Superior temporal gyrus (tissue), 1 donor: ENCODE data around the gene RBL2.
"Not testable (repeated sequence)": the region's sequence is repeated elsewhere in the genome, so short reads cannot be mapped to it uniquely, and the experiment has no call there.

Experiments used
- DNase-seq: peaks from one replicate; pipeline ENCODE4 v3.0.0-alpha.2; 2016; ENCODE audit errors: extremely low spot score

The RBL2 gene, protein sequence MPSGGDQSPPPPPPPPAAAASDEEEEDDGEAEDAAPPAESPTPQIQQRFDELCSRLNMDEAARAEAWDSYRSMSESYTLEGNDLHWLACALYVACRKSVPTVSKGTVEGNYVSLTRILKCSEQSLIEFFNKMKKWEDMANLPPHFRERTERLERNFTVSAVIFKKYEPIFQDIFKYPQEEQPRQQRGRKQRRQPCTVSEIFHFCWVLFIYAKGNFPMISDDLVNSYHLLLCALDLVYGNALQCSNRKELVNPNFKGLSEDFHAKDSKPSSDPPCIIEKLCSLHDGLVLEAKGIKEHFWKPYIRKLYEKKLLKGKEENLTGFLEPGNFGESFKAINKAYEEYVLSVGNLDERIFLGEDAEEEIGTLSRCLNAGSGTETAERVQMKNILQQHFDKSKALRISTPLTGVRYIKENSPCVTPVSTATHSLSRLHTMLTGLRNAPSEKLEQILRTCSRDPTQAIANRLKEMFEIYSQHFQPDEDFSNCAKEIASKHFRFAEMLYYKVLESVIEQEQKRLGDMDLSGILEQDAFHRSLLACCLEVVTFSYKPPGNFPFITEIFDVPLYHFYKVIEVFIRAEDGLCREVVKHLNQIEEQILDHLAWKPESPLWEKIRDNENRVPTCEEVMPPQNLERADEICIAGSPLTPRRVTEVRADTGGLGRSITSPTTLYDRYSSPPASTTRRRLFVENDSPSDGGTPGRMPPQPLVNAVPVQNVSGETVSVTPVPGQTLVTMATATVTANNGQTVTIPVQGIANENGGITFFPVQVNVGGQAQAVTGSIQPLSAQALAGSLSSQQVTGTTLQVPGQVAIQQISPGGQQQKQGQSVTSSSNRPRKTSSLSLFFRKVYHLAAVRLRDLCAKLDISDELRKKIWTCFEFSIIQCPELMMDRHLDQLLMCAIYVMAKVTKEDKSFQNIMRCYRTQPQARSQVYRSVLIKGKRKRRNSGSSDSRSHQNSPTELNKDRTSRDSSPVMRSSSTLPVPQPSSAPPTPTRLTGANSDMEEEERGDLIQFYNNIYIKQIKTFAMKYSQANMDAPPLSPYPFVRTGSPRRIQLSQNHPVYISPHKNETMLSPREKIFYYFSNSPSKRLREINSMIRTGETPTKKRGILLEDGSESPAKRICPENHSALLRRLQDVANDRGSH

DNA sequence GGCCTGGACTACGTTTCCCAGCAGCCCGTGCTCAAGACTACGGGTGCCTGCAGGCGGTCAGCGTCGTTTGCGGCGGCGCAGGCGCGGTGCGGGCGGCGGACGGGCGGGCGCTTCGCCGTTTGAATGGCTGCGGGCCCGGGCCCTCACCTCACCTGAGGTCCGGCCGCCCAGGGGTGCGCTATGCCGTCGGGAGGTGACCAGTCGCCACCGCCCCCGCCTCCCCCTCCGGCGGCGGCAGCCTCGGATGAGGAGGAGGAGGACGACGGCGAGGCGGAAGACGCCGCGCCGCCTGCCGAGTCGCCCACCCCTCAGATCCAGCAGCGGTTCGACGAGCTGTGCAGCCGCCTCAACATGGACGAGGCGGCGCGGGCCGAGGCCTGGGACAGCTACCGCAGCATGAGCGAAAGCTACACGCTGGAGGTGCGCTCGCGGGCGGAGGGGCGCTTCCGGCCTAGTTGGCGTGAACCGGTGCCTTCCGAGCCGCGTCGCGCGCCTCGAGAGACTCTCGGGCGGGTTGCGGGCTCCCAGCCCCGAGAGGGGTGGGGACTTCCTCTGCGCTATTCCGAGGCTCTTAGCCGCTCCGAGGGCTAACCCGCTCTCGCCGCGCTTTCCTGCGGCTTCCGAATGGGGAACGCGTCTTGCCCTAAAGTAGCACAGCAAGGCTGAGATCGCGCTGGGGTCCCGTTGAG is at the start of gene RBL2:
Gene RBL2, plus strand, starts transcription at position 95 of the 689 bp plus-strand sequence. Its CDS starts 86 bp downstream, at position 181.
- peak; percentile 88 for DNase-seq

DNA sequence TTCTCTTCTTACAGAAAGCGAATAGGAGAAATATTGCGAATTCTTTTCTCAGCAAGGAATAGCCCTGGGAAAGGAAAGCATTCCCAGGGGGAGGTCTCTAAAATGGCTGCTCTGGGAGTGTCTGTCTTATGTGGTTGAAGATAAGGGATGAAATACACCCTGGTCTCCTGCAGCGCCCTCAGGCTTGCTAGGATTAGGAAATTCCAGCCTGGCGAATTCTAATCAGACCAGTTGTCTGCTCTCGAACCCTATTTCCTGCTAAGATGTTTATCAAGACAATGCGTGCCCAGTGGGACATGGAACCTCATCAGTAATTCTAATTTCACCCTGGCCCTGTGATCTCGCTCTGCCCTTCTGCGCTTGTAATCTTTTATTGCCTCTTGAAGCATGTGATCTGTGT is 49.7 kb upstream of the RBL2 start:
- not testable (repeated sequence) for DNase-seq

DNA sequence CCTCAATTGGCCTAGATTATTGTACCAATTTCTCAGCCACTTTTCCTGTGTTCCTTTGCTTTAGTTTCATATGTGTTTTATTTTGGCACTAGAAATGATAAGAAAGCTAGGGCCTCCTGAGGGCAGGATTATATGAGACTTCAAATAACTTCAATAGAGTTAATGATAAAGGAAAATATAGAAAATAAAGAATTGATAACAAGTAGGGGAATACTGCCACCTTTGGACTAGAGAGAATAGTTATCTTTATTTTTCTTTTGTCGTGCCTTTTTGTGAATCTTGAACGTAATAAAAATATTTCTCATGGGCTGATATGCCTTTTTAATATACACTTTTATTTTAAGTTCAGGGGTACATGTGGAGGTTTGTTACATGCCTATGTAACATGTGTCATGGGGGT is 29.3 kb upstream of the RBL2 start:
- no peak for DNase-seq

DNA sequence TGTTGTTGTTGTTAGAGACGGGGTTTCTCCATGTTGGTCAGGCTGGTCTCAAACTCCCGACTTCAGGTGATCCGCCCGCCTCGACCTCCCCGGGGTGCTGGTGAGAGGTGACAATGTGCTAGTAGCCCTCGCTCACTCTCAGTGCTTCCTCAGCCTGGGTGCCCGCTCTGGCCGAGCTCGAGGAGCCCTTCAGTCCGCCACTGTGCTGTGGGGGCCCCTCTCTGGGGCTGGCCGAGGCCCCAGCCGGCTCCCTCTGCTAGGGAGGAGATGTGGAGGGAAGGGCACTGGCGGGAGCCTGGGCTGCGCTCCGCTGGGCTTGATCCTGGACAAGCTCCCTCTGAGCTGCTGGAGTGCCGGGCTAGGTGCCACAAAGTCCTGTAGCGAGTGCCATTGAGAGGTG is 21.7 kb upstream of the RBL2 start:
- DNase-seq: no peak

DNA sequence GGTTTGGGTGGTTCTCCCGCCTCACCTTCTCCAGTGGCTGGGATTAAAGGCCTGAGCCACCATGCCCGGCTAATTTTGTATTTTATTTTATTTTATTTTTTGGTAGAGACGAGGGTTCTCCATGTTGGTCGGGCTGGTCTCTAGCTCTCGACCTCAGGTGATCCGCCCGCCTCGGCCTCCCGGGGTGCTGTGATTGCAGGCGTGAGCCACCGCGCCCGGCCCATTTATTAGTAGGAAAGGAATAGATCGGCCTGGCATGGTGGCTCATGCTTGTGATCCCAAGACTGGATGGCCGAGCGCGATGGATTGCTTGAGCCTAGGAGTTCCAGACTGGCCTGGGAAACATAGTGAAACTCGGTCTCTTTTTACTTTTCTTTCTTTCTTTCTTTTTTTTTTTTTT is 20.4 kb upstream of the RBL2 start:
- DNase-seq: no peak

DNA sequence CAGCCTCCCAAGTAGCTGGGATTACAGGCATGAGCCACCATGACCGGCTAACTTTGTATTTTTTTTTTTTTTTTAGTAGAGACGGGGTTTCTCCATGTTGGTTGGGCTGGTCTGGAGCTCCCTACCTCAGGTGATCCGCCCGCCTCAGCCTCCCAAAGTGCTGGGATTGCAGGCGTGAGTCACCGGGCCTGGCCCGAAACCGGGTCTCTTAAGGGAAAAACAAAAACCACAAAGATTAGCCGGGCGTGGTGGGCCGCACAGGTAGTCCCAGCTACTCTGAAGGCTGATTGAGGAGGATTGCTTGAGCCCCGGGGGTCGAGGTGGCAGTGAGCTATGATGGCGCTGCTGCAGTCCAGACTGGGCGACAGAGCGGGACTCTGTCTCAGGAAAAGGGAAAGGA is 19.9 kb upstream of the RBL2 start:
- DNase-seq: no peak

DNA sequence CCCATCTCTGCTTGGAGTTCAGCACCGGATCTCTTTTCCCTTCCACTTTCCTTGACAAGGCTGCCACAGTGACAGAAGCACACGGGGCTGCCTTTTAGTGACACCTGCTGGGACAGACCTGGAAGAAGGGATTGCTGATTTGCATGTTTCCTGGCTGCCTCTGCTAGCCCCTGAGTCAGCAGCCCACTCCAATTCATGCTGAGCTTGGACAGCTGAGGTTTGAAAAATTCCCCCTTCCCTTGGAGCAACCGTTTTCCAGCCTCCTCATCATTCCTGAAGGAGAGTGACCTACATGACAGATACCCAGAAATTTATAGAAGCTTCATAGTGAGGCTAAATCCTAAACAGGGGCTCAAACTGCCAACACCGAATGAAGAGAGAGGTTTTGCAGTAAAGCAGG is 18.8 kb upstream of the RBL2 start:
- no peak for DNase-seq

DNA sequence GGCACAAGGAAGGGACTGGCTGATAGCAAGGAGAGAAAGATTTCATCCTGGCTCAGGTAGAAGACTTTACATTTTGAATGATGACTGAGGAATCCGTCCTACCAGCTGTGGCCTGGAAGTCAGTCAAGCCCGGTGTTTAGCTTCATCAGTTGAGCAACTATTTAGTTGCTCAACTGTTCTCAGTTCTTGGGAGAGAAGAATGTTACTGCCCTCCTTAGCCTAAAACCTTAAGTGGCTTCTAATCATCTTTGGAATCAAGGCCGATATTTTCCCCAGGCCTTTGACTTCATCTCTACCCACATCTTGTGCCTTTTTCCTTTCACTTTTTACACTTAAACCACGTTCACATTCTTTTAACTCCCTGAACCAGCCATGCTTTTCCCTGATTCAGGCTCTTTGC is 17.3 kb upstream of the RBL2 start:
- no peak for DNase-seq

DNA sequence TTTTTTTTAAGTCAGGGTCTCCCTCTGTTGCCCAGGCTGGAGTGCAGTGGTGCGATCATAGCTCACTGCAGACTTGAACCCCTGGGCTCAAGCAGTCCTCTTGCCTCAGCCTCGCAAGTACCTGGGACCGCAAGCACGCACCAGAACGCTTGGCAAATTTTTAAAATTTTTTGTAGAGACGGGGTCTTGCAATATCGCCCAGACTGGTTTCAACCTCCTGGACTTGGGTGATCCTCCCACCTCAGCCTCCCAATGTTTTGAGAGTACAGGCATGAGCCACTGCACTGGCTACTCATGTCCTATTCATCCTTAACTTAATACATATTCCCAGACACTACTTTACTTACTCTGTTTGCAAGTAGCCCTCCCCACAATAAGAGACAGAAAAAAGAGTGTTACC is 16.3 kb upstream of the RBL2 start:
- no peak for DNase-seq

DNA sequence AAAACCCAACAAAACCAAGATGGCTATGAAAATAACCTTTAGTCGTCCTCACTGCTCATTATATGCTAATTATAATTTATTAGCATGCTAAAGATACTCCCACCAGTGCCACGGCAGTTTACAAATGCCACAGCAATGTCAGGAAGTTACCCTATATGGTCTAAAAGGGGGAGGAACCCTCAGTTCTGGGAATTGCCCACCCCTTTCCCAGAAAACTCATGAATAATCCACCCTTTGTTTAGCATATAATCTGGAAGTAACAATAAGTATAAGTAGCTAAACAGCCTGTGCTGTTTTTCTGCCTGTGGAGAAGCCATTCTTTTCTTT is 14.9 kb upstream of the RBL2 start:
- not testable (repeated sequence) for DNase-seq

DNA sequence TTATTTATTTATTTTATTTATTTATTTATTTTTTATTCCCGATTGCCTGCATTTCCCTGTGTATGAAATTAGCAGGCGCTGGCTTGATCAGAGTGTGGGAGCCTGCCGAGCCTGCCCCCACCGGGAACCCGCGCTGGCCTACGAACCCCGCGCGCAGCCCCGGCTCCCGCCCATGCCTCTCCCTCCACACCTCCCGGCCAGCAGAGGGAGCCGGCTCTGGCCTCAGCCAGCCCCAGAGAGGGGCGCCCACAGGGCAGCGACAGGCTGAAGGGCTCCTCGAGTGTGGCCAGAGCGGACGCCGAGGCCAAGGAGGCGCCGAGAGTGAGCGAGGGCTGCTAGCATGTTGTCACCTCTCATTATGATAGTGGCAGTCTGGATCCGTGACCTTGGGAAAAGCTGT is 13.0 kb upstream of the RBL2 start:
- no peak for DNase-seq

DNA sequence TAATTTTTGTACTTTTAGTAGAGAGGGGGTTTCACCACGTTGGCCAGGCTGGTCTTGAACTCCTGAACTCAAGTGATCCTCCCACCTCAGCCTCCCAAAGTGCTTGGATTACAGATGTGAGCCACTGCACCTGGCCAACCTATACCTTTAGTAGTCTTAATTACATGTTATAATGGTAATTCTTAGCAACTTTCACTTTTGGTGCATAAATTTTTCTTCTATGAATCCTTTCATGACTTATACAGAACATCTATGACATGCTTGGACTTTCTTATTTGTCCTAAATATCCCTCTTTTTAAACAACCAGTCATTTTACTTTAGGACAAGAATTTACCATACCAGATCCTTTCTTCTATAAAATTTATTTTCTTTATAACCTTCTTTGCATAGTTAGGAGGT is 10.3 kb upstream of the RBL2 start:
- DNase-seq: not testable (repeated sequence)

DNA sequence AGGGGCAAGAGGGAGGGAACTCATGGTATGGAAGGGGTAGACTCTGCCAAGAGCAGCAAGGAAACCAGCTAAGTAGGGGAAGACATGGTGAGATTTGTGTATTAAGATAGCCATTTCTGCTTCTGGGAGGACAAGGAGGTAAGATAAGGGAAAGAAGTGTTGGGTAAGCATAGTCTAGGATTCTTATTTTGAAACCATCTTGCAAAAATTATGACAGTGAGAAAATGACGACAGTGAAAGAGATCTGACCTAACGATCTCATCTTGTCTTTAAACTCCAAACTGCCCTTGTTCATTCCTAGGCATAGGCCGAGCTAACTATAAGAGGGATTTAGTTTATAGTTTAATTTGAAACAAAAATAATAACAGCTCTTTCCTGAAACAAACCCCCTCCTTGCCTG is 5.6 kb upstream of the RBL2 start:
- DNase-seq: no peak

DNA sequence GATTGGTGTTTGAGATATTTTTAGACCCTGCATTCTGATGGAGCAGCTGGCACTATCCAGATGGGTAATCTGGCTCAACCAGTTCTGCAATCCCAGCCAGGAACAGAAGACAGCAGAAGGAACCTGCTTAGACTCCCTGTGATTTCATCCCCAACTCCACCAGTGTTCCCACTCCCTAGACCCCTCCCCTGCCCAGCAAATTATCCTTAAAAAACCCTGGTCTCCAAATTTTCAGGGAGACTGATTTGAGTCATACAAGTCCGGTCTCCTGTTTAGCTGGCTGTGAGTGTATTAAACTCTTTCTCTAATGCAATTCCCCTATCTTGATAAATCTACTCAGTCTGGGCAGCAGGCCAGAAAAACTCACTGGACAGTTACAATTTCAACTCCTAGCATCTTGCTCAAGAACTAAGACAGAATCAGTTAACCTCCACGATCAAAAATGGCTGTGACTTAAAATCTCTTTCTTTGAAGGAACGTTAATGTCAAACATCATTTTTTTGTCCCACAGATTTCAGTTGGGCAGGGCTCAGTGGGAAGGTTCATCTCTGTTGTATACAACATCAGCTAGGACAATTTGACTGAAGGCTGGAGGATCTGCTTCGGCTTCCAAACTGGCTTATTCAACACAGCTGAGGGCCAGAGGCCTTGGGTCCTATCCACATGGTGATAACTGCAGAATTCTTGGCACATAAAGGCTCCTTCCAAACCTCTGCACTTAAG is 4.9 kb upstream of the RBL2 start:
- no peak for DNase-seq

DNA sequence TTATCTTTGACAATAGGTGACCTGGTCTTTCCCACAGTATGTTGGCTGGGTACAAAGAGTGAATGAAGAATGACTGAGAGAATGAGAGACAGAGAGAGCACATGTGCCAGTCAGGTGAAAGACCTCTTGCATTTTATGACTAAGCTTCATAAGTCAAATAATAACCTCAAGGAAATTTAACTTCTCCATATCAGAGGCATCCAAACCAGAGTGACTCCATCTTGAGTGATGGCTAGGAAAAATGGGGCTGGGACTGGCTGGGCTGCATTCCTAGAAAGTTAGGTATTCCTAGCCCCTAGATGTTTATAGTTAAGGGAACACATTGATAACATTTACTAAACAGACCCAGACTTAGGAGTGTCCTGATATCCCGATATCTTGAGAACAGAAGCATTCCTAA is 3.9 kb upstream of the RBL2 start:
- DNase-seq: no peak

DNA sequence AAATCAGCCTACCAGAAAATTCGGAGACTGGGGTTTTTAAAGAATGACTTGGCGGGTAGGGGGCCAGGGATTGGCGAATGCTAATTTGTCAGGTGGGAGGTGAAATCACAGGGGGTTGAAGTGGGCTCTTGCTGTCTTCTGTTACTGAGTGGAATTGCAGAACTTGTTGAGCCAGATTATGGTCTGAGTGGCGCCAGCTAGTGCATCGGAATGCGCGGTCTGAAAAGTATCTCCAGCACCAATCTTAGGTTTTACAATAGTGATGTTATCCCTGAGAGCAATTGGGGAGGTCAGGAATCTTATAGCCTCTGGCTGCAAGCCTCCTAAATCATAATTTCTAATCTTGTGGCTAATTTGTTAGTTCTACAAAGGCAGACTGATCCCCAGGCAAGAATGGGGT is 762 bp upstream of the RBL2 start:
- no peak for DNase-seq

DNA sequence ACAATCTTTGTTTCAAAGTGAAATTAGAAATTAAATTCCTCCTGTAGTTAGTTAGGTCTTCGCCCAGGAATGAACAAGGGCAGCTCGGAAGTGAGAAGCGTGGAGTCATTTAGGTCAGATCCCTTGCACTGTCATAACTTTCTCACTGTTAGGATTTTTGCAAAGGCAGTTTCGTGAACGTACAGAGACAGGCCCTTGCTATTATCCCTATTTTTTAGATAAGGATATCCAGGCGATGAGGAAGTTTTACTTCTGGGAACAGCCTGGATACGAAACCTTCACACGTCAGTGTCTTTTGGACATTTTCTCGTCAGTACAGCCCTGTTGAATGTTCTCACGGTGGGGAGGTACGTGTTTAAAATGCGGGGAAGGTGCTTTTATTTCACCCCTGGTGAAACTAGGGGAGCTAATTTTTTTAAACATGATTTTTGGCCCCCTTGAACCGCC is 318 bp upstream of the RBL2 start:
- no peak for DNase-seq

DNA sequence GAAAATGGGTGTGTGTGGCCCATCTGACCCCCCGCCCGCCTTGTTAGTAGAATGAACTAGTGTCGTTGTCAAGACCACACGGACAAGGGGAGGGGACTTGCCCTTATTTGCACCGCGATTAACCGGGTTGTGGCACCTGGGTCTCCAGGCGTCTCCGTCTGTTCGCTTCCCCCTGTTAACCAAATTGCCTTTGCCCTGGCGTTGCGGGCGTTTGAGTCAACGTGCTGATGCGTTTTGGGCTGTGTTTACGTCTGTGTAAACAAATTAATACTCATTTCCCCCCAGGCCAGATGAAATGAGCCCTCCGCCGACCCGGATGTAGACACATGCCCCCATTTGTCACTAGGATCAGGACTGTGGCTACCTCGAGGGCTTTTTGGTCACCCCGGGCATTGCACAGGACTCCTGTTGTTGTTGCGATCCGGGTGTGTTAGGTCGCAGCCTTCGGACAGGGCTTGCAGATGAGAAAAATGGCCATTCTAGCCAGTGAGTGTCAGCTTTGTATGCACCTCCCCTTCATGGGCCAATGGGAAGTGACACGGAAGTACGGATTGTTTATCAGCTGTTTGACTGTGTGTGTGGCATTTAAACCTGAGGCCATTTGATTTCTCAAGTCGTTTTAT is 906 bp downstream of the RBL2 start:
- peak; percentile 94 for DNase-seq

DNA sequence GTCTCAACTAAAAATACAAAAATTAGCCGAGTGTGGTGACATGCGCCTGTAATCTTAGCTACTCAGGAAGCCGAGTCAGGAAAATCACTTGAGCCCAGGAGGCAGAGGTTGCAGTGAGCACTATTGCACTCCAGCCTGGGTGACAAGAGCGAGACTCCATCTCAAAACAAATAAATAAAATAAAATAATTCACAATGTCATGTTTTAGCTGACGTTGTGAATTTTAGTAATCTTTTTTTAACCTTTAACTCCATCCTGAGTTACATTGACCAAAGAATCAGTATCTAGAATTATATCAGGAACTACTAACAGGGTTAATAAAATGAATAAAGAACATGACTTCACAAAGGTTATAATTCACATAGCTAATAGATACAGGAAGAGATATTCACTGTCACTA is 5.9 kb downstream of the RBL2 start:
- no peak for DNase-seq

DNA sequence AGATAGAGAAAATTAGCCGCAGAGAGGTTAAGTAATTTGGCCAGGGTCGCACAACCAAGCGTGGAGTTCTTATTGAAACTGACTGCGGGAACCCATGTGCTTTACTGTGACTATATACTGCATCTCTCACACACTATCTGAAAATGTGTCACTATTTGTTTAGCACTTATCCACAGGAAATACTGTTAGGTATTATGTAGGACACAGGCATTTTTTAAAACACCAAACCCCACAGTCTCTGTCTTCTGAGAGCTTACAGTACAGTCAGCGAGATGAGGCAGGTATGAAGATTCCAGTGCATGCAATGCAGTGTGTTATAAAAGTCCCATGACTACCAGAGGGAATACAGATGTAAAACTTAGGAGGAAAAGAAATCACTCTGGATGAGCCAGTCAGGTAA is 11.3 kb downstream of the RBL2 start:
- no peak for DNase-seq

DNA sequence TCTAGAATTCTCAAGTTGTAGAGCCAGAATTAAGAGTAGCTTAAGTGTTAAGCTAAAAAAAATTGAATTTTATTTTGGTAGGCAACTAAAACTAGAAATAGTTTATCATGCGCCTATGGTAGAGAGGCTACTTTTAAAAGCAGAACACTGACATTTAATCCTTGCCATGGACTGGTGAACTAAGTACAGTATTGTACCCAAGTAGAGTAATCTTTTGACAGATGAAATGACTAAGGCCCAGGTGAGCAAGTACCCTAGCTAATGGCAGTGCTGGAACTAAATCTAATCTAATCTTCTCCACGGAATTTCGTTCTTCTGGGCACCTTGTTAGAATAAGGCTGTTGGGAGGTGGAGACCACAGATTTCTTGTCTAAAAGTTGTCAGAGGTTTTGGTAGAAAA is 11.8 kb downstream of the RBL2 start:
- no peak for DNase-seq
